ENCODE results near the gene SLC35E4. TPM values are rescaled to one million over a fixed set of nuclear protein-coding genes. Genes with fewer than 3 reads are reported as not detected.

SLC35E4 gene
- total RNA-seq, 1 donor from 2014 or later, result 3.1 TPM

GRCh38 chr22:30655532-30655931 lies 20.0 kb downstream of the SLC35E4 start:
- intact Hi-C loops (cut with DNase I), result no loop called here

GRCh38 chr22:30662040-30662439 lies 26.5 kb downstream of the SLC35E4 start:
- no peak for DNase-seq
- Histone ChIP-seq H3K9me3 (no peaks in the 10 kb centered on the region), H3K27me3 (ENCODE audit: low read depth) (no peaks in the 10 kb centered on the region), H3K4me1 (peaks cover 18% of the 10 kb centered on the region), H3K27ac (no peak overlapping the region), H3K4me3 (no peak overlapping the region), H3K36me3 (peaks cover 30% of the 10 kb centered on the region)
- TF ChIP-seq CTCF (IDR thresholded peaks at IDR 0.05), result no peak
- no peak for ATAC-seq
- intact Hi-C loops (cut with DNase I), result no loop called here

More at GRCh38 chr22:30655532-30655931, 20.0 kb downstream of the SLC35E4 start:
- no peak overlapping the region for H3K4me3 ChIP-seq
- no peak overlapping the region for H3K27ac ChIP-seq
- no peak for ATAC-seq
- DNase-seq, result no peak
- H3K27me3 ChIP-seq (ENCODE audit: low read depth), result no peaks in the 10 kb centered on the region
- no peak for TF ChIP-seq CTCF (IDR thresholded peaks at IDR 0.05)
- no peaks in the 10 kb centered on the region for H3K9me3 ChIP-seq
- H3K4me1 ChIP-seq, result no peaks in the 10 kb centered on the region
- no peaks in the 10 kb centered on the region for H3K36me3 ChIP-seq

- Histone ChIP-seq H3K9me3 (no peaks in the 10 kb centered on the region), H3K4me3 (no peak overlapping the region), H3K4me1 (peaks cover 18% of the 10 kb centered on the region), H3K36me3 (peaks cover 30% of the 10 kb centered on the region), H3K27me3 (ENCODE audit: low read depth) (no peaks in the 10 kb centered on the region), H3K27ac (peak overlapping the region; percentile 24)
- ATAC-seq (no peak), DNase-seq (no peak)
- intact Hi-C loops (cut with DNase I), result no loop called here
- TF ChIP-seq CTCF (IDR thresholded peaks at IDR 0.05), result no peak
Observed at GRCh38 chr22:30664798-30665197, 29.2 kb downstream of the SLC35E4 start.

- ATAC-seq (no peak), DNase-seq (no peak)
- no peak for TF ChIP-seq CTCF (IDR thresholded peaks at IDR 0.05)
- H3K4me3 ChIP-seq, result no peak overlapping the region
- peaks cover 30% of the 10 kb centered on the region for H3K36me3 ChIP-seq
- intact Hi-C loops (cut with DNase I), result no loop called here
- peak overlapping the region; percentile 24 for H3K27ac ChIP-seq
- no peaks in the 10 kb centered on the region for H3K9me3 ChIP-seq
- H3K4me1 ChIP-seq, result peaks cover 18% of the 10 kb centered on the region
- no peaks in the 10 kb centered on the region for H3K27me3 ChIP-seq (ENCODE audit: low read depth)
Observed at GRCh38 chr22:30665266-30665665, 29.7 kb downstream of the SLC35E4 start.

DNA sequence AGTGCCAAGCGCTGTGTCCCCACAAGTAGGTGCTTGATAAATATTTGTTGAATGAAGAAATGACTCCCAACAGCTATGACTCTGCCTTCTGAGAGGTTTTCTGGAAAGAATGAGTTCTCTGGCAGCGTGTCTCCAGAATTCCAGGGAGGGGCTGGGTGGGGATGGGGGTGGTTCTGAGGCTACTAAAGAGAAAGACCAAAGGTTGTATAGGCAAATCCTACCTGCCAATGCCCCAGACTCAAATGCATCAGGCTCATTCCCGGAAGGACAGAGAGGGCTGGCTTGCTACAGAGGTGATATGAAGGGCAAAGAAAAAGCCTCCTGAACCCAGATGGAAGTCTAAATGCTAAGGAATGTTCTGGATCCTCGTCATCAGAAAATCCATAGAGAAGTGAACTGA lies 30.2 kb downstream of the SLC35E4 start:
- Histone ChIP-seq H3K9me3 (no peaks in the 10 kb centered on the region), H3K36me3 (peaks cover 30% of the 10 kb centered on the region), H3K4me1 (peaks cover 18% of the 10 kb centered on the region), H3K27ac (no peak overlapping the region), H3K27me3 (ENCODE audit: low read depth) (no peaks in the 10 kb centered on the region), H3K4me3 (no peak overlapping the region)
- DNase-seq (no peak), ATAC-seq (no peak)
- TF ChIP-seq CTCF (IDR thresholded peaks at IDR 0.05), result no peak
- intact Hi-C loops (cut with DNase I), result no loop called here

DNA sequence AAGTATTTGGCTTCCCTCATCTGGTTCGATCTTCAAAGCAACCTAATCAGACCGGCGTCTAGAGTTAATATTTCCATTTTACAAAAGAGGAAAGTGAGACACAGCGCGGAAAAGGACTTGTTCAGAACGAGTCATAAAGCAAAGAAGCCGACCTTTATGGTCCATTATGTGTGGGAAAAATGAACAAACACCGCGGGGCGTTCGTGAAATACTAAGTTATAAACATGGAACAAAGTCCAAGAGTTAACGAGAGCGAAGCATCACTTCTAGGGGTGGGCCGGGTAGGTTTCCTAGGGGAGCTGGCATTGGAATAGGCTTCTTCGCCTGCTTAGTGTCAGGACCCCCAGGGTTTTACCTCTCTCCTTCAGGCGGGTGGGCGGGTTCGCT lies 31.5 kb downstream of the SLC35E4 start:
- H3K4me3 ChIP-seq, result peak overlapping the region; percentile 93
- H3K9me3 ChIP-seq, result no peaks in the 10 kb centered on the region
- intact Hi-C loops (cut with DNase I), result no loop called here
- H3K27ac ChIP-seq, result peak overlapping the region; percentile 78
- ATAC-seq, result peak in 1 of 2 donors; percentile 1
- TF ChIP-seq CTCF (IDR thresholded peaks at IDR 0.05), result no peak
- no peaks in the 10 kb centered on the region for H3K27me3 ChIP-seq (ENCODE audit: low read depth)
- no peak for DNase-seq
- H3K36me3 ChIP-seq, result peaks cover 19% of the 10 kb centered on the region
- H3K4me1 ChIP-seq, result peaks cover 18% of the 10 kb centered on the region
